Endometrial microvascular endothelial cells (primary cell): Measurements from ENCODE around the gene FEZ2. TPM values are rescaled to one million over a fixed set of nuclear protein-coding genes. Genes with fewer than 3 reads are reported as not detected.

ENCODE experiments used
- in situ Hi-C: cut with HindIII; loops from 2 replicates; pipeline ENCODE4 v1.10.0; 2017; ENCODE audit warnings: low sequenced_read_pairs, low pct_unique_long_range_greater_than_20kb; ENCODE audit errors: inconsistent ontology term
- total RNA-seq: library from RNA; depleted of rRNA; stranded (reverse); fragments of >200 nt; gene quantifications from one replicate; pipeline ENCODE4 v1.2.3, GENCODE V29; 2015; ENCODE audit errors: inconsistent ontology term

Gene FEZ2
- total RNA-seq, 1 donor from 2014 or later, result 120 TPM

GRCh38 chr2:36511858-36512603 is 85.9 kb downstream of the FEZ2 start:
- in situ Hi-C loops, result no loop called here

GRCh38 chr2:36509075-36509474 is 88.9 kb downstream of the FEZ2 start:
- in situ Hi-C loops, result no loop called here

- in situ Hi-C loops, result no loop called here
Measured at GRCh38 chr2:36507408-36507812, 90.6 kb downstream of the FEZ2 start.

Other genes with a start within 250 kb of the FEZ2 start
- gene CRIM1, start 242.4 kb downstream of the FEZ2 start, total RNA-seq, result 906 TPM
- gene VIT, start 98.5 kb upstream of the FEZ2 start, total RNA-seq, result 0.19 TPM